OCI-LY7 (cell line): ENCODE results near the gene IL1RAPL1. TPM values are rescaled to one million over a fixed set of nuclear protein-coding genes. Genes with fewer than 3 reads are reported as not detected.

Experiments used
- BruUV-seq: library from RNA; stranded (reverse); fragments of 400-500 nt; replicated peaks from 2 replicates; lab custom pipeline; 2021; lab: Mats Ljungman, UMichigan
- CTCF ChIA-PET: fragments of 300-600 bp; sonication (Branson Sonifier 250); formaldehyde crosslinking; loops from one replicate; lab custom pipeline; 2022; ENCODE audit warnings: antibody characterized with exemption; ENCODE audit not compliant: unreplicated experiment; lab: Charles Lee
- POLR2A ChIA-PET: fragments of 300-600 bp; sonication (Branson Sonifier 250); formaldehyde crosslinking; loops from one replicate; lab custom pipeline; 2022; ENCODE audit warnings: antibody characterized with exemption; lab: Charles Lee
- DNase-seq: peaks from one replicate; pipeline ENCODE4 v3.0.0-alpha.2; 2015; ENCODE audit warnings: low spot score
- H2AFZ ChIP-seq: fragments of 200-600 bp; sonication (generic), shearing (Covaris generic); 2 replicates; pipeline ENCODE4 v1.6.1; 2014; ENCODE audit warnings: mild to moderate bottlenecking, antibody characterized with exemption, low read length, moderate library complexity
- H3K27ac ChIP-seq: fragments of 200-600 bp; sonication (generic); 2 replicates; pipeline ENCODE4 v1.5.1; 2014; ENCODE audit warnings: mixed run types, low read depth, mild to moderate bottlenecking, moderate library complexity, low read length, inconsistent platforms; ENCODE audit not compliant: poor library complexity, severe bottlenecking
- H3K36me3 ChIP-seq: fragments of 200-600 bp; sonication (generic); 2 replicates; pipeline ENCODE4 v1.6.1; 2014; ENCODE audit warnings: mild to moderate bottlenecking, antibody characterized with exemption, low read length, moderate library complexity, mixed read lengths; ENCODE audit not compliant: insufficient read depth
- H3K4me1 ChIP-seq: fragments of 200-600 bp; sonication (generic); 2 replicates; pipeline ENCODE4 v1.5.1; 2014; ENCODE audit warnings: mild to moderate bottlenecking, low read length; ENCODE audit not compliant: insufficient read depth, poor library complexity, severe bottlenecking
- H3K4me2 ChIP-seq: fragments of 200-600 bp; sonication (generic); 2 replicates; pipeline ENCODE4 v1.6.1; 2014; ENCODE audit warnings: mild to moderate bottlenecking, low read length
- H3K4me3 ChIP-seq: fragments of 200-600 bp; sonication (generic); 2 replicates; pipeline ENCODE4 v1.5.1; 2014; ENCODE audit warnings: mild to moderate bottlenecking, low read depth, low read length; ENCODE audit not compliant: poor library complexity, severe bottlenecking
- H3K79me2 ChIP-seq: fragments of 200-600 bp; sonication (generic); 2 replicates; pipeline ENCODE4 v1.6.1; 2016; ENCODE audit warnings: low read depth, mild to moderate bottlenecking, low read length, moderate library complexity, mixed read lengths; ENCODE audit not compliant: insufficient read depth
- H3K9me2 ChIP-seq: fragments of 200-600 bp; sonication (generic); 2 replicates; pipeline ENCODE4 v1.6.1; 2016; ENCODE audit warnings: mild to moderate bottlenecking, low read length, mixed read lengths; ENCODE audit not compliant: insufficient read depth
- H3K9me3 ChIP-seq: fragments of 200-600 bp; sonication (generic); 2 replicates; pipeline ENCODE4 v1.6.1; 2014; ENCODE audit warnings: mild to moderate bottlenecking, mixed run types, low read length, mixed read lengths
- H4K20me1 ChIP-seq: fragments of 200-600 bp; sonication (generic); 2 replicates; pipeline ENCODE4 v1.6.1; 2014; ENCODE audit warnings: mild to moderate bottlenecking, antibody characterized with exemption, low read length, moderate library complexity, mixed read lengths; ENCODE audit not compliant: insufficient read depth
- CTCF ChIP-seq: fragments of 200-600 bp; sonication (generic); conservative IDR thresholded peaks from 2 replicates; pipeline ENCODE4 v1.5.1; 2014; ENCODE audit warnings: mild to moderate bottlenecking, antibody characterized with exemption, low read length, moderate library complexity, mixed read lengths
- EZH2phosphoT487 ChIP-seq: fragments of 200-600 bp; sonication (generic); IDR thresholded peaks from 2 replicates; pipeline ENCODE4 v1.6.1; 2018; ENCODE audit warnings: low read depth, borderline replicate concordance, mild to moderate bottlenecking, mixed run types, antibody characterized with exemption, low read length, moderate library complexity, mixed read lengths
- intact Hi-C: fragments of 100-400 bp; cut with micrococcal nuclease; formaldehyde crosslinking; loops from one replicate; pipeline ENCODE4 v1.10.0; 2022; ENCODE audit not compliant: unreplicated experiment
- total RNA-seq, 2 experiments: library from RNA; depleted of rRNA in 1 of 2; stranded (reverse); fragments of >200 nt in 1 of 2; shearing (Covaris generic) in 1 of 2; gene quantifications; 2 replicates each; pipeline ENCODE4 v1.2.3, GENCODE V29; 2014 to 2022

The IL1RAPL1 gene
- total RNA-seq, 2 experiments from 2014 or later: not detected

DNA sequence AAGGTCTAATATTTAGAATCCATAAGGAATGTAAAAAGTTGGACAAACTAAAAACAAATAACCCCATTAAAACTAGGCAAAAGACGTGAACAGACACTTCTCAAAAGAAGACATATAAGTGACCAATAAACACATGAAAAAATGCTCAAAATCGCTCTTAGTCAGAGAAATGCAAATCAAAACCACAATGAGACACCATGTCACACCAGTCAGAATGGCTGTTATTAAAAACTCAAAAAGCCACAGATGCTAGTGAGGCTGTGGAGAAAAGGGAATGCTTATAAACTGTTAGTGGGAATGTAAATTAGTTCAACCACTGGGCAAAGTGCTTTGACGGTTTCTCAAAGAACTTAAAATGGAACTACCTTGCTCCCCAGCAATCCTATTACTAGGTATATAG is 953.8 kb downstream of the IL1RAPL1 start:
- intact Hi-C loops: no loop called here
- TF ChIP-seq EZH2phosphoT487 (no peak), CTCF (no peak)
- CTCF ChIA-PET: no interaction called here

DNA sequence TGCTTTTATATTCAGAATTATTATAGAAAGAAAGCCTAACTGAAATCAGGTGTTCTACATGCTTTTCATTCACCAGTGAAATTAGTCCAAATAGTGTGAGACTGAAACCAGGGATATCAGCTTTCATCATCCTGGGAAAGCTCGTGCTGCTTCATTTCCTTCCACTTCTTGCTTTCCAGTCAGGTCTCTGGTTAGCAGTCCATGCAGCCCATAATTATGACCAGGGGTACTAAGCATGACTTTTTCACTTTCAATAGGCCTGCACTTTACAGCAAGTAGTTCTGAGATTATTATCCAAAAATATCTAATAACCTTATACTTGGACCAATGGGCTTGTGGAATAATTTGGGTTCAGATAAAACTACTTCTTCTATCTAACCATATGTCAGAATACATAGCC is 954.9 kb downstream of the IL1RAPL1 start:
- Histone ChIP-seq H3K27ac (no peak overlapping the region), H3K36me3 (no peaks in the 10 kb centered on the region), H3K9me3 (no peaks in the 10 kb centered on the region), H2AFZ (no peak overlapping the region), H3K4me3 (no peak overlapping the region), H3K9me2 (no peaks in the 10 kb centered on the region), H3K4me2 (no peak overlapping the region), H3K4me1 (no peaks in the 10 kb centered on the region), H4K20me1 (no peaks in the 10 kb centered on the region), H3K79me2 (no peaks in the 10 kb centered on the region)
- BruUV-seq: no TSS peak
- POLR2A ChIA-PET: no interaction called here
- intact Hi-C loops: no loop called here
- DNase-seq: no peak
- TF ChIP-seq CTCF: no peak
- no peak for TF ChIP-seq EZH2phosphoT487
- CTCF ChIA-PET: no interaction called here

More for the DNA sequence above, 953.8 kb downstream of the IL1RAPL1 start:
- Histone ChIP-seq H4K20me1 (no peaks in the 10 kb centered on the region), H3K4me1 (no peaks in the 10 kb centered on the region), H2AFZ (no peak overlapping the region), H3K27ac (no peak overlapping the region), H3K9me2 (no peaks in the 10 kb centered on the region), H3K4me2 (no peak overlapping the region), H3K79me2 (no peaks in the 10 kb centered on the region), H3K36me3 (no peaks in the 10 kb centered on the region), H3K9me3 (no peaks in the 10 kb centered on the region), H3K4me3 (no peak overlapping the region)
- BruUV-seq: no TSS peak
- POLR2A ChIA-PET: no interaction called here
- no peak for DNase-seq

GRCh38 chrX:29545878-29546277 is 958.6 kb downstream of the IL1RAPL1 start:
- Histone ChIP-seq H3K4me1 (no peaks in the 10 kb centered on the region), H3K79me2 (no peaks in the 10 kb centered on the region), H3K27ac (no peak overlapping the region), H2AFZ (no peak overlapping the region), H3K4me2 (no peak overlapping the region), H3K9me2 (no peaks in the 10 kb centered on the region), H4K20me1 (no peaks in the 10 kb centered on the region), H3K36me3 (no peaks in the 10 kb centered on the region), H3K4me3 (no peak overlapping the region), H3K9me3 (no peaks in the 10 kb centered on the region)
- intact Hi-C loops: no loop called here
- ChIA-PET POLR2A (no interaction called here), CTCF (no interaction called here)
- BruUV-seq: no TSS peak
- TF ChIP-seq EZH2phosphoT487 (no peak), CTCF (no peak)
- DNase-seq: no peak
